ENCODE data around the gene SMAD5.

Gene SMAD5

GRCh38 chr5:136132557-136133221 lies at the start of gene SMAD5:
Gene SMAD5 (plus strand): TSS chr5:136132845. CDS start chr5:136153761, 20,916 bp downstream.
- peaks cover 23% of the 10 kb centered on the region for H3K4me1 ChIP-seq (ENCODE audit: control insufficient read depth, insufficient read depth, low read length)
- H3K9ac ChIP-seq (ENCODE audit: low read length) = peak within 1 kb of the TSS; percentile 98
- H3K36me3 ChIP-seq (ENCODE audit: control insufficient read depth, insufficient read depth, low read length) = no peaks in the 10 kb centered on the region
- H3K4me3 ChIP-seq (ENCODE audit: low read length) = peak within 1 kb of the TSS; percentile 94
- peak within 1 kb of the TSS; percentile 98 for H3K27ac ChIP-seq (ENCODE audit: low read depth, low read length)
- H3K27me3 ChIP-seq (ENCODE audit: control insufficient read depth, insufficient read depth, low read length) = no peaks in the 10 kb centered on the region

- Histone ChIP-seq H3K9ac (ENCODE audit: low read length) (no peak overlapping the region), H3K4me3 (ENCODE audit: low read length) (no peak overlapping the region), H3K27ac (ENCODE audit: low read depth, low read length) (no peak overlapping the region), H3K4me1 (ENCODE audit: control insufficient read depth, insufficient read depth, low read length) (peaks cover 12% of the 10 kb centered on the region), H3K36me3 (ENCODE audit: control insufficient read depth, insufficient read depth, low read length) (no peaks in the 10 kb centered on the region), H3K27me3 (ENCODE audit: control insufficient read depth, insufficient read depth, low read length) (no peaks in the 10 kb centered on the region)
These were observed 47.9 kb upstream of the SMAD5 start for GRCh38 chr5:136084698-136085097.

GRCh38 chr5:136086783-136087566 lies 45.7 kb upstream of the SMAD5 start:
- no peaks in the 10 kb centered on the region for H3K36me3 ChIP-seq (ENCODE audit: control insufficient read depth, insufficient read depth, low read length)
- no peak overlapping the region for H3K9ac ChIP-seq (ENCODE audit: low read length)
- H3K27ac ChIP-seq (ENCODE audit: low read depth, low read length) = no peak overlapping the region
- peaks cover 12% of the 10 kb centered on the region for H3K4me1 ChIP-seq (ENCODE audit: control insufficient read depth, insufficient read depth, low read length)
- H3K4me3 ChIP-seq (ENCODE audit: low read length) = no peak overlapping the region
- H3K27me3 ChIP-seq (ENCODE audit: control insufficient read depth, insufficient read depth, low read length) = no peaks in the 10 kb centered on the region

GRCh38 chr5:136087961-136088871 lies 44.4 kb upstream of the SMAD5 start:
- H3K4me3 ChIP-seq (ENCODE audit: low read length) = no peak overlapping the region
- no peaks in the 10 kb centered on the region for H3K27me3 ChIP-seq (ENCODE audit: control insufficient read depth, insufficient read depth, low read length)
- no peak overlapping the region for H3K9ac ChIP-seq (ENCODE audit: low read length)
- H3K4me1 ChIP-seq (ENCODE audit: control insufficient read depth, insufficient read depth, low read length) = peaks cover 10% of the 10 kb centered on the region
- peak overlapping the region; percentile 25 for H3K27ac ChIP-seq (ENCODE audit: low read depth, low read length)
- H3K36me3 ChIP-seq (ENCODE audit: control insufficient read depth, insufficient read depth, low read length) = no peaks in the 10 kb centered on the region

- H3K9ac ChIP-seq (ENCODE audit: low read length) = no peak overlapping the region
- H3K4me3 ChIP-seq (ENCODE audit: low read length) = no peak overlapping the region
- H3K4me1 ChIP-seq (ENCODE audit: control insufficient read depth, insufficient read depth, low read length) = peaks cover 10% of the 10 kb centered on the region
- no peaks in the 10 kb centered on the region for H3K27me3 ChIP-seq (ENCODE audit: control insufficient read depth, insufficient read depth, low read length)
- no peaks in the 10 kb centered on the region for H3K36me3 ChIP-seq (ENCODE audit: control insufficient read depth, insufficient read depth, low read length)
- H3K27ac ChIP-seq (ENCODE audit: low read depth, low read length) = peak overlapping the region; percentile 69
These were observed 42.9 kb upstream of the SMAD5 start for GRCh38 chr5:136089791-136090190.

GRCh38 chr5:136090319-136090718 lies 42.3 kb upstream of the SMAD5 start:
- H3K36me3 ChIP-seq (ENCODE audit: control insufficient read depth, insufficient read depth, low read length) = no peaks in the 10 kb centered on the region
- H3K9ac ChIP-seq (ENCODE audit: low read length) = no peak overlapping the region
- no peaks in the 10 kb centered on the region for H3K27me3 ChIP-seq (ENCODE audit: control insufficient read depth, insufficient read depth, low read length)
- H3K4me3 ChIP-seq (ENCODE audit: low read length) = no peak overlapping the region
- H3K27ac ChIP-seq (ENCODE audit: low read depth, low read length) = peak overlapping the region; percentile 69
- H3K4me1 ChIP-seq (ENCODE audit: control insufficient read depth, insufficient read depth, low read length) = peaks cover 10% of the 10 kb centered on the region

GRCh38 chr5:136094189-136094912 lies 38.3 kb upstream of the SMAD5 start:
- Histone ChIP-seq H3K27me3 (ENCODE audit: control insufficient read depth, insufficient read depth, low read length) (no peaks in the 10 kb centered on the region), H3K27ac (ENCODE audit: low read depth, low read length) (no peak overlapping the region), H3K9ac (ENCODE audit: low read length) (no peak overlapping the region), H3K4me3 (ENCODE audit: low read length) (no peak overlapping the region), H3K4me1 (ENCODE audit: control insufficient read depth, insufficient read depth, low read length) (peaks cover 2% of the 10 kb centered on the region), H3K36me3 (ENCODE audit: control insufficient read depth, insufficient read depth, low read length) (no peaks in the 10 kb centered on the region)

- Histone ChIP-seq H3K27me3 (ENCODE audit: control insufficient read depth, insufficient read depth, low read length) (no peaks in the 10 kb centered on the region), H3K36me3 (ENCODE audit: control insufficient read depth, insufficient read depth, low read length) (no peaks in the 10 kb centered on the region), H3K27ac (ENCODE audit: low read depth, low read length) (no peak overlapping the region), H3K9ac (ENCODE audit: low read length) (no peak overlapping the region), H3K4me1 (ENCODE audit: control insufficient read depth, insufficient read depth, low read length) (no peaks in the 10 kb centered on the region), H3K4me3 (ENCODE audit: low read length) (no peak overlapping the region)
These were observed 37.6 kb upstream of the SMAD5 start for GRCh38 chr5:136094913-136095641.

GRCh38 chr5:136098176-136098575 lies 34.5 kb upstream of the SMAD5 start:
- Histone ChIP-seq H3K4me3 (ENCODE audit: low read length) (no peak overlapping the region), H3K4me1 (ENCODE audit: control insufficient read depth, insufficient read depth, low read length) (no peaks in the 10 kb centered on the region), H3K9ac (ENCODE audit: low read length) (no peak overlapping the region), H3K27ac (ENCODE audit: low read depth, low read length) (no peak overlapping the region), H3K27me3 (ENCODE audit: control insufficient read depth, insufficient read depth, low read length) (no peaks in the 10 kb centered on the region), H3K36me3 (ENCODE audit: control insufficient read depth, insufficient read depth, low read length) (no peaks in the 10 kb centered on the region)

GRCh38 chr5:136099870-136100269 lies 32.8 kb upstream of the SMAD5 start:
- H3K4me1 ChIP-seq (ENCODE audit: control insufficient read depth, insufficient read depth, low read length) = no peaks in the 10 kb centered on the region
- no peak overlapping the region for H3K27ac ChIP-seq (ENCODE audit: low read depth, low read length)
- H3K36me3 ChIP-seq (ENCODE audit: control insufficient read depth, insufficient read depth, low read length) = no peaks in the 10 kb centered on the region
- no peak overlapping the region for H3K4me3 ChIP-seq (ENCODE audit: low read length)
- H3K9ac ChIP-seq (ENCODE audit: low read length) = no peak overlapping the region
- no peaks in the 10 kb centered on the region for H3K27me3 ChIP-seq (ENCODE audit: control insufficient read depth, insufficient read depth, low read length)

- H3K36me3 ChIP-seq (ENCODE audit: control insufficient read depth, insufficient read depth, low read length) = no peaks in the 10 kb centered on the region
- no peak overlapping the region for H3K9ac ChIP-seq (ENCODE audit: low read length)
- H3K4me1 ChIP-seq (ENCODE audit: control insufficient read depth, insufficient read depth, low read length) = no peaks in the 10 kb centered on the region
These were observed 30.8 kb upstream of the SMAD5 start for GRCh38 chr5:136101884-136102283.

More at GRCh38 chr5:136101884-136102283, 30.8 kb upstream of the SMAD5 start:
- H3K27ac ChIP-seq (ENCODE audit: low read depth, low read length) = no peak overlapping the region
- no peaks in the 10 kb centered on the region for H3K27me3 ChIP-seq (ENCODE audit: control insufficient read depth, insufficient read depth, low read length)
- no peak overlapping the region for H3K4me3 ChIP-seq (ENCODE audit: low read length)
